ENCODE measurements around the gene ZNF91.
"Not testable (repeated sequence)": the region's sequence is repeated elsewhere in the genome, so short reads cannot be mapped to it uniquely, and the experiment has no call there.

Gene ZNF91

GRCh38 chr19:23395041-23395721, at the start of gene ZNF91:
ZNF91 (minus strand) TSS chr19:23395471; CDS start chr19:23395354, 117 bp downstream.
- peak; percentile 97 for DNase-seq (ENCODE audit: low read depth)

GRCh38 chr19:23440791-23441190, 45.5 kb upstream of the ZNF91 start:
- DNase-seq (ENCODE audit: low read depth), result no peak

GRCh38 chr19:23440207-23440606, 44.9 kb upstream of the ZNF91 start:
- no peak for DNase-seq (ENCODE audit: low read depth)

GRCh38 chr19:23439623-23440022, 44.4 kb upstream of the ZNF91 start:
- no peak for DNase-seq (ENCODE audit: low read depth)

GRCh38 chr19:23437901-23438300, 42.6 kb upstream of the ZNF91 start:
- DNase-seq (ENCODE audit: low read depth), result no peak

- DNase-seq (ENCODE audit: low read depth), result no peak
These were observed 41.7 kb upstream of the ZNF91 start for GRCh38 chr19:23436944-23437343.

- no peak for DNase-seq (ENCODE audit: low read depth)
These were observed 41.0 kb upstream of the ZNF91 start for GRCh38 chr19:23436318-23436717.

GRCh38 chr19:23420824-23421223, 25.6 kb upstream of the ZNF91 start:
- DNase-seq (ENCODE audit: low read depth), result no peak

GRCh38 chr19:23419261-23419660, 24.0 kb upstream of the ZNF91 start:
- not testable (repeated sequence) for DNase-seq (ENCODE audit: low read depth)

- no peak for DNase-seq (ENCODE audit: low read depth)
These were observed 20.4 kb upstream of the ZNF91 start for GRCh38 chr19:23415561-23416191.

GRCh38 chr19:23415034-23415433, 19.8 kb upstream of the ZNF91 start:
- no peak for DNase-seq (ENCODE audit: low read depth)

GRCh38 chr19:23410155-23410554, 14.9 kb upstream of the ZNF91 start:
- DNase-seq (ENCODE audit: low read depth), result no peak

GRCh38 chr19:23409392-23410048, 14.2 kb upstream of the ZNF91 start:
- DNase-seq (ENCODE audit: low read depth), result no peak

- DNase-seq (ENCODE audit: low read depth), result no peak
These were observed 12.4 kb upstream of the ZNF91 start for GRCh38 chr19:23407616-23408133.

- DNase-seq (ENCODE audit: low read depth), result no peak
These were observed 11.4 kb upstream of the ZNF91 start for GRCh38 chr19:23406721-23407120.

- DNase-seq (ENCODE audit: low read depth), result no peak
These were observed 10.8 kb upstream of the ZNF91 start for GRCh38 chr19:23406091-23406490.

GRCh38 chr19:23404676-23405075, 9.4 kb upstream of the ZNF91 start:
- no peak for DNase-seq (ENCODE audit: low read depth)

- DNase-seq (ENCODE audit: low read depth), result no peak
These were observed 8.5 kb upstream of the ZNF91 start for GRCh38 chr19:23403581-23404324.

- DNase-seq (ENCODE audit: low read depth), result no peak
These were observed 7.8 kb upstream of the ZNF91 start for GRCh38 chr19:23403052-23403451.

GRCh38 chr19:23402388-23402787, 7.1 kb upstream of the ZNF91 start:
- DNase-seq (ENCODE audit: low read depth), result no peak

GRCh38 chr19:23401086-23401610, 5.9 kb upstream of the ZNF91 start:
- no peak for DNase-seq (ENCODE audit: low read depth)

- DNase-seq (ENCODE audit: low read depth), result no peak
These were observed 4.2 kb upstream of the ZNF91 start for GRCh38 chr19:23399443-23399842.
